Measurements from ENCODE around the gene ZNF532.

Gene ZNF532

GRCh38 chr18:58953627-58954026, 89.0 kb downstream of the ZNF532 start:
- no peak for TF ChIP-seq CTCF (conservative IDR thresholded peaks at IDR 0.05; ENCODE audit: low read depth, low read length)
- DNase-seq (ENCODE audit: low read depth): peak; percentile 45
- H3K4me3 ChIP-seq (ENCODE audit: low read length): no peak overlapping the region

DNA sequence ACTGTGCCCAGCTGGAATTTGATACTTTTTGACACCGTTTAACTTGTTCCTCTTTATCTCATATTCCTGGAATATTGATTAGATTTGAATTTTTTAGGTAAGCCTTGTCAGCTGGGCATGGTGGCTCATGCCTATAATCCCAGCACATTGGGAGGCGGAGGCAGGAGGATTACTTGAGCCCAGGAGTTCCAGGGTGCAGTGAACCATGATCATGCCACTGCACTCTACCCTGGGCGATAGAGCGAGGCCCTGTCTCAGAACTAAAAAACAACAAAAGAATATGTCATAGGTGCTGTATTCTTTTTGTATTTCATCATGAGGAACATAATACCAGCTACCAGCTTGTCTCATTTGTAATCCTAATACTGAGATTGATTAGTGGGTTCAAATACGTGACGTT, 90.3 kb downstream of the ZNF532 start:
- no peak for DNase-seq (ENCODE audit: low read depth)
- no peak for TF ChIP-seq CTCF (conservative IDR thresholded peaks at IDR 0.05; ENCODE audit: low read depth, low read length)
- H3K4me3 ChIP-seq (ENCODE audit: low read length): no peak overlapping the region

- DNase-seq (ENCODE audit: low read depth): no peak
- no peak for TF ChIP-seq CTCF (conservative IDR thresholded peaks at IDR 0.05; ENCODE audit: low read depth, low read length)
- H3K4me3 ChIP-seq (ENCODE audit: low read length): no peak overlapping the region
Observed at GRCh38 chr18:58955738-58956137, 91.1 kb downstream of the ZNF532 start.

- DNase-seq (ENCODE audit: low read depth): no peak
- no peak for TF ChIP-seq CTCF (conservative IDR thresholded peaks at IDR 0.05; ENCODE audit: low read depth, low read length)
- H3K4me3 ChIP-seq (ENCODE audit: low read length): no peak overlapping the region
Observed at GRCh38 chr18:58958628-58959027, 94.0 kb downstream of the ZNF532 start.

DNA sequence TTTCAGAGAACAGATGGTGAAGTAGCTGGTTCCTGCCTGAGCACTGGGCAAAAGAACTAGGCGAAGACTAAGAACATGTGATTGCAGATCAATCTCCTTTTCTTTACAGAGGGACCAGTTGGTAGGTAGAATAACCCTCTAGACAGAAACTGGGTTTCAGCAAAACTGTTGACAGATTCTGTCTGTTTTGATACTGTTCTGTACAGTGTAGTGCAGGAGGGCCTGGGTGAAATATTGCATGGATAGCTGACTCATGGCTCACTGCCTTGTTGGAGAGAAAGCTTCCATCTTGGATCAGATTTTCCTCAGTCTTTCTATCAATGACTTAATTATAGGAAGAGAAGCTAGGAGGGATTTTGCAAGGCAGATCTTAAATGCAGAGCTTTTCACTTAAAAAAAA, 95.8 kb downstream of the ZNF532 start:
- TF ChIP-seq CTCF (conservative IDR thresholded peaks at IDR 0.05; ENCODE audit: low read depth, low read length): no peak
- no peak for DNase-seq (ENCODE audit: low read depth)
- H3K4me3 ChIP-seq (ENCODE audit: low read length): no peak overlapping the region

DNA sequence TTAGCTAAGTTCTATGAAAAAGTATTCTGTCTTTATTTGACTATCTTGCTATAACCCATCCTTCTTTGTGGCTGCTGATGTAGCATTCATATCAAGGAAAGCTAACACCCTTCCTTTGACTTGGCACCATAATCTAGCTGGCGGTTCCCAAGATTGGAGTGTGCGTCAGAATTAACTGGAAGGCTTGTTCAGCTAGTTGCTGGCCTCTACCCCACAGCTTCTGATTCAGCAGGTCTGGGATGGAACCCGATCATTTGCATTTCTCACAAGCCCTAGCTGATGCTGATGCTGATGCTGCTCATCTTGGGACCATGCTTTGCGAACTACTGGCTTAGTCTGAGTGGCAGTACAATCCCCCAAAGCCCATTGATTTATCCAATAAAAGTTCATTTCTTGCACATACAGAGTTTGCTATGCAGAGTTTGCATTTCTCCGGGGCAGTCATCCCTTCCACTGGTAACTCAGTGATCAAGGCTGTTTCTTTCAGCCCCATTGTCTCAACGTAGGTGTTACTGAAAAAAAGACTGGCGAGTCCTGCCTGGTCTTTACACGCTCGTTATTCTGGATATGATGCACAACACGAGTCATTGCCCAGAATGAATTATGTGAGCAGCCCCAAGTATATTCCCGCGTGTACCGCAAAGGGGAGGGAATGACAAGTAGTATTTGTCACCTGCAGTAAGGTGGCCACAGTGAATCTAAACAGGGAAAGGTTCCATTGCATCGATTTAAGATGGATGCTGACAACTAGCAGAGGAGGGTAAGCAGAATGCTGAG, 96.5 kb downstream of the ZNF532 start:
- DNase-seq (ENCODE audit: low read depth): no peak
- TF ChIP-seq CTCF (conservative IDR thresholded peaks at IDR 0.05; ENCODE audit: low read depth, low read length): no peak
- H3K4me3 ChIP-seq (ENCODE audit: low read length): no peak overlapping the region

DNA sequence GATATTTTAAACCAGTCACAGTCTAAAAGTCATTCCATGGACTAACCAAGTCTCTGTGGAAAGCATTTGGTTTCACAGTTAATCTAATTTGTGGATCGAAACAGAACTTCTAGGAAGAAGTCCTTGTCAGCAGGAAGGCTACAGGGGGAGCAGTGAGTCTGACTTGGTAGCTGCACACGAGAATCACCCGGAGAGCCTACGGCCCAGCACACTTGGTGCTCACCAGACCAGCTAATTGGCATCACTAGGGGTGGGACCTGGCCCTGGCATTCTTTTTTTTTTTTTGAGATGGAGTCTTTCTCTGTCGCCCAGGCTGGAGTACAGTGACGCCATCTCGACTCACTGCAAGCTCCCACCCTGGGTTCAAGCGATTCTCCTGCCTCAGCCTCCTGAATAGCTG, 97.7 kb downstream of the ZNF532 start:
- H3K4me3 ChIP-seq (ENCODE audit: low read length): no peak overlapping the region
- no peak for TF ChIP-seq CTCF (conservative IDR thresholded peaks at IDR 0.05; ENCODE audit: low read depth, low read length)
- DNase-seq (ENCODE audit: low read depth): no peak
